Measurements from ENCODE around the gene TSFM. TPM values are rescaled to one million over a fixed set of nuclear protein-coding genes. Genes with fewer than 3 reads are reported as not detected.

The TSFM gene
- total RNA-seq, 4 donors from 2014 or later, result 9.4 to 21.2 (median 13.7) TPM

DNA sequence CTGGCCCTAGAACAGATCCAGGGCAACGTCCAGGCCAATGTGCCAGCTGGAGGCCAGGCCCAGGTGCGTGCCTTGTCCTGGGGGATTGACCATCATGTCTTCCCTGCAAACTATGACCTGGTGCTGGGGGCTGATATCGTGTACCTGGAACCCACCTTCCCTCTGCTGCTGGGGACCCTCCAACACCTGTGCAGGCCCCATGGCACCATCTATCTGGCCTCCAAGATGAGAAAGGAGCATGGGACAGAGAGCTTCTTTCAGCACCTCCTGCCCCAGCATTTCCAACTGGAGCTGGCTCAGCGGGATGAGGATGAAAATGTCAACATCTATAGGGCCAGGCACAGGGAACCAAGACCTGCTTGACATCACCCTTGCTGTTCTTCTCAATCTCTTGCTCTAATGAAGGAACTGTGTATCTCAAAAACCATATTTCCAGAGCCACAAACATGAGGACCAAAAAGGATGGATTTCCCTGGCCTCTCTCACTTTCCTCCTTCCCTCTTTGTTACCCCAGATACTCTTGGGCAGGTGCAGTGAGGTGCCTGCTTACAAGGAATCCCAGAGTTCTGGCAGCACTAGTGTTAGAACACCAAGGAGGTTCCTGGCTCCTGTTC lies 2.2 kb upstream of the TSFM start:
- DNase-seq, result no peak
- TF ChIP-seq CTCF (IDR thresholded peaks at IDR 0.05), result no peak
- no peak for TF ChIP-seq POLR2A (IDR thresholded peaks at IDR 0.05)
- Histone ChIP-seq H3K4me3 (no peak overlapping the region), H3K27me3 (no peaks in the 10 kb centered on the region), H3K27ac (peak overlapping the region in 1 of 4 donors; percentile 60), H3K4me1 (peaks cover 0 to 12% (median 8%) of the 10 kb centered on the region in 4 donors), H3K9me3 (no peaks in the 10 kb centered on the region), H3K36me3 (peaks cover 0 to 1% (median 0%) of the 10 kb centered on the region in 3 donors)

GRCh38 chr12:57781244-57781643 lies 1.3 kb upstream of the TSFM start:
- H3K36me3 ChIP-seq, result peaks cover 0 to 10% (median 0%) of the 10 kb centered on the region in 3 donors
- DNase-seq, result no peak
- H3K4me3 ChIP-seq, result no peak overlapping the region
- H3K27me3 ChIP-seq, result no peaks in the 10 kb centered on the region
- peaks cover 0 to 12% (median 8%) of the 10 kb centered on the region in 4 donors for H3K4me1 ChIP-seq
- TF ChIP-seq POLR2A (IDR thresholded peaks at IDR 0.05) (no peak), CTCF (IDR thresholded peaks at IDR 0.05) (no peak)
- peak overlapping the region in 1 of 4 donors; percentile 60 for H3K27ac ChIP-seq
- no peaks in the 10 kb centered on the region for H3K9me3 ChIP-seq

GRCh38 chr12:57781801-57782200 lies 786 bp upstream of the TSFM start:
- Histone ChIP-seq H3K4me1 (peaks cover 0 to 12% (median 8%) of the 10 kb centered on the region in 4 donors), H3K27me3 (no peaks in the 10 kb centered on the region), H3K4me3 (no peak overlapping the region), H3K27ac (no peak overlapping the region), H3K9me3 (no peaks in the 10 kb centered on the region), H3K36me3 (peaks cover 0 to 16% (median 0%) of the 10 kb centered on the region in 3 donors)
- DNase-seq, result no peak
- no peak for TF ChIP-seq POLR2A (IDR thresholded peaks at IDR 0.05)
- TF ChIP-seq CTCF (IDR thresholded peaks at IDR 0.05), result no peak

GRCh38 chr12:57782243-57782607 lies 362 bp upstream of the TSFM start:
- DNase-seq, result no peak
- H3K27ac ChIP-seq, result peak overlapping the region in 2 of 4 donors; percentile 66 to 82
- H3K4me1 ChIP-seq, result peaks cover 0 to 12% (median 8%) of the 10 kb centered on the region in 4 donors
- TF ChIP-seq POLR2A (IDR thresholded peaks at IDR 0.05) (no peak), CTCF (IDR thresholded peaks at IDR 0.05) (no peak)
- no peaks in the 10 kb centered on the region for H3K27me3 ChIP-seq
- H3K36me3 ChIP-seq, result peaks cover 0 to 20% (median 0%) of the 10 kb centered on the region in 3 donors
- H3K9me3 ChIP-seq, result no peaks in the 10 kb centered on the region
- peak overlapping the region; percentile 57 to 98 (median 88) for H3K4me3 ChIP-seq

GRCh38 chr12:57783466-57783801 lies 847 bp downstream of the TSFM start:
- H3K36me3 ChIP-seq, result peaks cover 0 to 32% (median 0%) of the 10 kb centered on the region in 3 donors
- TF ChIP-seq POLR2A (IDR thresholded peaks at IDR 0.05) (no peak), CTCF (IDR thresholded peaks at IDR 0.05) (no peak)
- DNase-seq, result no peak
- no peak overlapping the region for H3K27ac ChIP-seq
- peak overlapping the region; percentile 57 to 98 (median 88) for H3K4me3 ChIP-seq
- H3K4me1 ChIP-seq, result peaks cover 0 to 12% (median 8%) of the 10 kb centered on the region in 4 donors
- no peaks in the 10 kb centered on the region for H3K27me3 ChIP-seq
- H3K9me3 ChIP-seq, result no peaks in the 10 kb centered on the region
